GM12878 (cell line): ENCODE data around the gene NAP1L3. TPM values are rescaled to one million over a fixed set of nuclear protein-coding genes. Genes with fewer than 3 reads are reported as not detected.
A peak's percentile ranks its signal among the peaks of the same experiment; 100 is the strongest.

ENCODE experiments used
- ATAC-seq: fragments of 200-7000 bp; cut with Tn5 transposase; 3 replicates; pipeline ENCODE4 v1.9.1; 2020; ENCODE audit warnings: mild to moderate bottlenecking, moderate library complexity
- Bru-seq: library from RNA; stranded (reverse); fragments of 400-500 nt; gene quantifications from one replicate; lab custom pipeline; 2021; lab: Mats Ljungman, UMichigan
- BruChase-seq, 2 experiments: library from RNA; stranded (reverse); fragments of 400-500 nt; gene quantifications; one replicate each; lab custom pipeline; 2021; lab: Mats Ljungman, UMichigan
- BruUV-seq: library from RNA; stranded (reverse); fragments of 400-500 nt; replicated peaks from 2 replicates; lab custom pipeline; 2021; lab: Mats Ljungman, UMichigan
- CTCF ChIA-PET: fragments of 300-600 bp; sonication (Branson Sonifier 250); formaldehyde crosslinking; extraction: SDS; loops from one replicate; lab custom pipeline; 2021; ENCODE audit warnings: inconsistent platforms; lab: Yijun Ruan, JAX
- POLR2A ChIA-PET: fragments of 350-600 bp; formaldehyde crosslinking; extraction: SDS; loops from one replicate; lab custom pipeline; 2021; ENCODE audit warnings: inconsistent platforms; lab: Charles Lee
- RAD21 ChIA-PET: fragments of 300-600 bp; sonication (Branson Sonifier 250); formaldehyde crosslinking; loops from one replicate; lab custom pipeline; 2023; ENCODE audit warnings: antibody characterized with exemption; ENCODE audit not compliant: unreplicated experiment; lab: Charles Lee
- SMC1A ChIA-PET: fragments of 300-600 bp; sonication (Branson Sonifier 250); formaldehyde crosslinking; loops from one replicate; lab custom pipeline; 2023; ENCODE audit not compliant: unreplicated experiment, uncharacterized antibody; lab: Charles Lee
- DNase-seq: peaks from one replicate; pipeline ENCODE4 v3.0.0-alpha.2; 2011; ENCODE audit warnings: low read depth, low spot score
- FAIRE-seq: peaks from 3 replicates; lab custom pipeline; 2011; peaks lifted over from hg19 to GRCh38; lab: Jason Lieb, UNC
- H2AFZ ChIP-seq: 2 replicates; pipeline ENCODE4 v1.6.0; 2011; ENCODE audit warnings: low read depth, low read length, control low read depth; ENCODE audit not compliant: control insufficient read depth
- H3K27ac ChIP-seq: 2 replicates; pipeline ENCODE4 v1.5.1; 2011; ENCODE audit warnings: control low read depth; ENCODE audit not compliant: control insufficient read depth, insufficient read depth
- H3K27me3 ChIP-seq, 2 experiments: replicated peaks in 1 of 2; 2 replicates each; pipeline versions ENCODE4 v1.6.0 to v1.6.1; 2011; ENCODE audit warnings: low read length in 1 of 2; ENCODE audit not compliant: control insufficient read depth in 2 of 2, insufficient read depth in 2 of 2
- H3K36me3 ChIP-seq, 2 experiments: 2 replicates each; pipeline ENCODE4 v1.5.1; 2011; ENCODE audit warnings: low read length in 1 of 2; ENCODE audit not compliant: control insufficient read depth in 2 of 2, insufficient read depth in 2 of 2
- H3K4me1 ChIP-seq: 2 replicates; pipeline ENCODE4 v1.6.1; 2011; ENCODE audit warnings: mild to moderate bottlenecking, low read length, moderate library complexity, mixed read lengths; ENCODE audit not compliant: control insufficient read depth, insufficient read depth
- H3K4me2 ChIP-seq: 2 replicates; pipeline ENCODE4 v1.6.0; 2011; ENCODE audit warnings: control low read depth; ENCODE audit not compliant: control insufficient read depth, insufficient read depth
- H3K4me3 ChIP-seq: fragments of 200-600 bp; sonication (generic); 2 replicates; pipeline ENCODE4 v1.5.1; 2016
- H3K79me2 ChIP-seq: 2 replicates; pipeline ENCODE4 v1.6.0; 2011; ENCODE audit warnings: low read length; ENCODE audit not compliant: control insufficient read depth, insufficient read depth
- H3K9ac ChIP-seq: 2 replicates; pipeline ENCODE4 v1.8.0; 2011; ENCODE audit warnings: low read length, control low read depth, mixed read lengths; ENCODE audit not compliant: control insufficient read depth, insufficient read depth
- H3K9me3 ChIP-seq: replicated peaks from 3 replicates; pipeline ENCODE4 v1.5.1; 2011; ENCODE audit warnings: mild to moderate bottlenecking, low read length; ENCODE audit not compliant: control insufficient read depth, insufficient read depth
- H4K20me1 ChIP-seq: 2 replicates; pipeline ENCODE4 v1.6.0; 2011; ENCODE audit not compliant: control insufficient read depth, insufficient read depth
- HDAC6 ChIP-seq: fragments of 200-600 bp; sonication (generic); IDR thresholded peaks from one replicate; pipeline ENCODE4 v1.8.0; 2017; ENCODE audit warnings: antibody characterized with exemption; ENCODE audit not compliant: unreplicated experiment
- POLR2A ChIP-seq: IDR thresholded peaks from 2 replicates; pipeline ENCODE4 v1.6.1; 2011; ENCODE audit warnings: low read depth, mild to moderate bottlenecking, low read length
- RCOR1 ChIP-seq: conservative IDR thresholded peaks from 2 replicates; pipeline ENCODE4 v1.6.1; 2012; ENCODE audit warnings: low read depth, low read length, improper control_type of control experiment
- SKIL ChIP-seq: fragments of 450-650 bp; IDR thresholded peaks from 2 replicates; pipeline ENCODE4 v1.6.1; 2017; ENCODE audit warnings: mild to moderate bottlenecking, low read depth, inconsistent platforms; ENCODE audit not compliant: poor library complexity, severe bottlenecking
- YY1 ChIP-seq: IDR thresholded peaks from 2 replicates; pipeline ENCODE4 v1.6.1; 2011; ENCODE audit warnings: low read depth, mild to moderate bottlenecking, low read length
- WGBS: methylation state at CpG from one replicate; pipeline ENCODE4 v1.1.6; 2016; ENCODE audit warnings: low lambda C conversion rate; ENCODE audit not compliant: insufficient replicate concordance, insufficient coverage; ENCODE audit errors: missing lambda C conversion rate; 5-methylcytosine and 5-hydroxymethylcytosine counted together
- in situ Hi-C: fragments of 300-500 bp; cut with MboI; formaldehyde crosslinking; loops from 9 replicates; pipeline ENCODE4 v1.14.3; 2018; ENCODE audit warnings: mixed read lengths
- intact Hi-C: fragments of 100-400 bp; cut with micrococcal nuclease; formaldehyde crosslinking; loops from one replicate; pipeline ENCODE4 v1.14.2; 2022; ENCODE audit not compliant: unreplicated experiment
- long read RNA-seq, 2 experiments: library from polyadenylated mRNA; unstranded; transcript quantifications; one replicate each; pipeline ENCODE4 v2.0.0, GENCODE V29; 2019 to 2020
- polyA minus RNA-seq, 3 experiments: library from RNA; depleted of rRNA, polyadenylated mRNA; stranded (reverse); fragments of >200 nt; gene quantifications; 2 replicates each; pipeline ENCODE4 v1.2.3, GENCODE V29; 2011
- polyA plus RNA-seq, 11 experiments: library from polyadenylated mRNA; depleted of rRNA in 4 of 11; unstranded in 6 of 11; stranded (reverse) in 5 of 11; fragments of >200 nt; fragmentation: Nextera tagmentation in 4 of 11; fragmentation: Illumina TruSeq in 1 of 11; extraction: Ambion mirVana in 4 of 11; extraction: Trizol in 1 of 11; gene quantifications; 1 replicate in 1 of 11; 2 replicates in 10 of 11; pipeline versions ENCODE4 v1.2.1 to v1.2.3, GENCODE V29; 2011 to 2016; ENCODE audit warnings: inconsistent platforms in 2 of 11, missing spikeins in 2 of 11, low read depth in 1 of 11
- total RNA-seq, 4 experiments: library from RNA; depleted of rRNA in 3 of 4; stranded (reverse); fragments of >200 nt in 3 of 4; fragmentation: Illumina TruSeq in 1 of 4; extraction: Trizol in 1 of 4; gene quantifications; 2 replicates each; pipeline versions ENCODE4 v1.2.1 to v1.2.3, GENCODE V29; 2013 to 2021

The NAP1L3 gene
- total RNA-seq (2013; cell fraction: nucleolus; rRNA removed) = not detected in 2 replicates
- total RNA-seq (2014; rRNA removed) = not detected in 2 replicates
- total RNA-seq (2014; rRNA removed; fragmentation: Illumina TruSeq; extraction: Trizol) = not detected in 2 replicates
- not detected in 2 replicates for total RNA-seq (2021)
- polyA plus RNA-seq (2011; ENCODE audit: low read depth) = 0.09 TPM
- 0.04 TPM in 1 of 2 replicates, not detected in the other for polyA plus RNA-seq (2011; rRNA removed)
- polyA plus RNA-seq (2011; cell fraction: cytosol; rRNA removed) = not detected in 2 replicates
- polyA plus RNA-seq (2011; cell fraction: nucleus; rRNA removed) = not detected in 2 replicates
- polyA plus RNA-seq (2012) = 0.08 and 0.24 TPM in 2 replicates
- not detected in 2 replicates for polyA plus RNA-seq (2014; fragmentation: Illumina TruSeq; extraction: Trizol)
- polyA plus RNA-seq (2014; fragmentation: Nextera tagmentation; extraction: Ambion mirVana) = not detected
- 0.04 TPM in 1 of 2 replicates, not detected in the other for polyA plus RNA-seq (2014; rRNA removed)
- under 1 TPM; 0.06 to 0.12 TPM for polyA plus RNA-seq (2016; fragmentation: Nextera tagmentation; extraction: Ambion mirVana)
- not detected in 2 replicates for polyA minus RNA-seq (2011; rRNA and poly(A)+ RNA removed)
- polyA minus RNA-seq (2011; cell fraction: cytosol; rRNA and poly(A)+ RNA removed) = not detected in 2 replicates
- not detected in 2 replicates for polyA minus RNA-seq (2011; cell fraction: nucleus; rRNA and poly(A)+ RNA removed)
- not detected for Bru-seq, nascent RNA
- not detected for BruChase-seq, experiment 1, labeled RNA remaining after a 6-hour chase
- not detected for BruChase-seq, experiment 2, labeled RNA remaining after a 2-hour chase
- long read RNA-seq, experiment 1 = 0 reads
- long read RNA-seq, experiment 2 = 0 reads

DNA sequence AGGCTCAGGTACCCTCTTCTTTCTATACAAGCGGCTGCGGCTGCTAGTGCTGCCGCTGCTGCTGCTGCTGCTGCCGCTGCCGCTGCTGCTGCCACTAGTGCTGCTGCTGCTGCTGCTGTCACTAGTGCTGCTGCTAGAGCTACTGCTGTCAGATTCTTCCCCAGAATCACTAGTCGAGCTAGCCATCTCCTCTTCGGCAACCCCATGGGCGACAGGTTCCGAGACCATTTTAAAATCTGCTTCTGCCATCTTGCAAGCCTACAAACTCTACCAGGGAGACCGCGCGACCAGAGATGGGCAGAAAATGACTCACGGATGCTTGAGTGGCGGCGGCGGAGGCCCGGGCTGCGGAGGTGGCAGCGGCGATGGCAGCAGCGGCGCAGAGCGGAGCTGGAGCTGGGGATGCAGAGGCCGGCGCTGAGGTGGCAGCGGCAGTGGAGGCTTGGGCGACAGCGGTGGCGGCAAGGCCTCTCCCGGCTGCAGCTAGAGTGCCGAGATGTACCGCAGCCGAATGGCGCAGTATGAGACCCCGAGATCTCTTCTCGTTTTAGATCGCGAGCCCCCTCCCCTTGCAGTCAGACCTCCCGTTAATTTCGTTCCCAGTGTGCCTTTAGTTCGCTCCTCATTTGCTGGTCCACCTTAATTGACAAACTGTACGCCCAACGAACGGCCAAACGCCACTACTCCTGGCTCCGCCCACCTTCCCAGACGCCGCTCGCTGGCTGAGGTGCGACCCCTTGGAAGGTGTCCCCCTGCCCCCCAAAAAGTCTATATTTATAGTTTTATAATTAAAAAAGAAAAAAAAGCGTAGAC, at the start of gene NAP1L3:
NAP1L3 (minus strand) TSS at position 523 of the 813 bp plus-strand sequence; CDS start at position 249, 274 bp downstream.
- ChIA-PET CTCF (no interaction called here), POLR2A (no interaction called here), SMC1A (no interaction called here), RAD21 (no interaction called here)
- DNase-seq = no peak
- H4K20me1 ChIP-seq = no peaks in the 10 kb centered on the region
- 36% methylated on average over 46 of the region's 51 CpGs for WGBS
- H3K4me3 ChIP-seq = no peak within 1 kb of the TSS
- H3K79me2 ChIP-seq = no peaks in the 10 kb centered on the region
- H2AFZ ChIP-seq = peak within 1 kb of the TSS; percentile 12; the same call in 1 of the 2 replicates
- intact Hi-C loops = no loop called here
- H3K27ac ChIP-seq = no peak within 1 kb of the TSS
- H3K4me2 ChIP-seq = no peak within 1 kb of the TSS
- peak; percentile 39; the same call in 1 of the 2 replicates for TF ChIP-seq POLR2A
- TF ChIP-seq HDAC6 = no peak
- no peak for TF ChIP-seq RCOR1
- peak; percentile 54; the same call in 1 of the 2 replicates for TF ChIP-seq YY1
- TF ChIP-seq SKIL = no peak
- TF ChIP-seq, all 136 proteins: peak for 2
- no peak within 1 kb of the TSS for H3K9ac ChIP-seq
- FAIRE-seq = no peak
- no peaks in the 10 kb centered on the region for H3K36me3 ChIP-seq
- no peaks in the 10 kb centered on the region; the same call in 2 of the 3 replicates for H3K9me3 ChIP-seq
- BruUV-seq = no TSS peak
- ATAC-seq = no peak
- no peaks in the 10 kb centered on the region for H3K4me1 ChIP-seq
- H3K27me3 ChIP-seq = no peaks in the 10 kb centered on the region
- in situ Hi-C loops = no loop called here
